Right forelimb (tissue), 1 donor: Measurements from ENCODE around the gene PDSS1.
A peak's percentile ranks its signal among the peaks of the same experiment; 100 is the strongest.
"Not testable (repeated sequence)": the region's sequence is repeated elsewhere in the genome, so short reads cannot be mapped to it uniquely, and the experiment has no call there.

Experiments used
- DNase-seq: peaks from one replicate; pipeline ENCODE4 v3.0.0-alpha.2; 2018

The PDSS1 gene, protein sequence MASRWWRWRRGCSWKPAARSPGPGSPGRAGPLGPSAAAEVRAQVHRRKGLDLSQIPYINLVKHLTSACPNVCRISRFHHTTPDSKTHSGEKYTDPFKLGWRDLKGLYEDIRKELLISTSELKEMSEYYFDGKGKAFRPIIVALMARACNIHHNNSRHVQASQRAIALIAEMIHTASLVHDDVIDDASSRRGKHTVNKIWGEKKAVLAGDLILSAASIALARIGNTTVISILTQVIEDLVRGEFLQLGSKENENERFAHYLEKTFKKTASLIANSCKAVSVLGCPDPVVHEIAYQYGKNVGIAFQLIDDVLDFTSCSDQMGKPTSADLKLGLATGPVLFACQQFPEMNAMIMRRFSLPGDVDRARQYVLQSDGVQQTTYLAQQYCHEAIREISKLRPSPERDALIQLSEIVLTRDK

DNA sequence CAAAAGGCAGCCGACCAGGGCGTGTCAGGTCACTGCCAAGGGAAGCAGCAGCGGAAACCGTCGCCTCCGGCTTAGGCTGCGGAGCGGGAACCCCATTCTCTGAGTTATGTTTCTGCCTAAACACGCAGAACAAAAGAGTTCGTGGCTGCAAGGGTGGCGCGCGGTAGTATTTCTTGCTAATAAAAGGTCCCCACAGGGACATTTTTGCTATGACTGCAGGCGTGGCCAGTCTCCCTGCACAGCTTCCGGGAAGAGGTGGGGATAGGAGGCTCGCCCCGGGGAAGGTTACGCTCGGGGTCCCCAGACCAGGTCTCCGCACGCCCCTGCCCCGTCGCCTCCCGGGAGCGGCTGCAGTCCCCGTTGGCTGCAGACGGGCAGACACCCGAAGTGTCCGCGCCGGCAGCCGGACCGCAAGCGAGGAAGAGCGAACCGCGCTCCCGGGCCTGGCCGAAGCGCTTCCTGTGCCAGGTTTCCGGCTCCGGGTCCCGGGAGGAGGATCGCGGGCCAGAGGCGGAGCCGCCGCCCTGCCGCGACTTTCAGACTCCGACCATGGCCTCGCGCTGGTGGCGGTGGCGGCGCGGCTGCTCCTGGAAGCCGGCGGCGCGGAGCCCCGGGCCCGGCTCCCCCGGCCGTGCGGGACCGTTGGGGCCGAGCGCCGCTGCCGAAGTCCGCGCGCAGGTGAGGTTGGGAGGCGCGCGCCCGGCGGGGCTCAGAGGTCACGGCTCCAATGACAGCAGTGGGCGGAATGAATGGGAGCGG lies at the start of gene PDSS1:
Gene PDSS1, plus strand, starts transcription at position 539 of the 759 bp plus-strand sequence. Its CDS starts 11 bp downstream, at position 550.
- peak; percentile 87 for DNase-seq

DNA sequence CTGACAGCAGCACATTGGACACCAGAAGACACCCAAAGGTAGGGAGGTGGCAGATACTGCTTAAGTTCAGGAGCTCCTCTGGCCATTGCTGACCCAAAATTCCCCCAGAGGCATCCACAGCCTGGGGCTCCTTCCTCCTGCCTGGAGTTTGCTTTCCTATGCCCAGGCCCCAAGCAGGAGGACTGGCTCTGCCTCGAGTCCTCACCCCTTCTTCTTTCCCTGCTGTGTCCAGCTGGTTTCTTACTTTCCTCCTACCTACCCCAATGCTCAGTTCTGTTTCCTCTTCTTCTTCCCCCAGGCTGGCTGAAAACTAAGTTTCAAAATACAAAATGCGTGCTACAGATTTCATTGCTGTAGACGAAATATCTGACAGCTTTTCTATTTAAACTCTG lies 49.3 kb upstream of the PDSS1 start:
- not testable (repeated sequence) for DNase-seq

- no peak for DNase-seq
Observed at GRCh38 chr10:26650406-26650805, 47.1 kb upstream of the PDSS1 start.

- DNase-seq = not testable (repeated sequence)
Observed at GRCh38 chr10:26651476-26651875, 46.0 kb upstream of the PDSS1 start.

DNA sequence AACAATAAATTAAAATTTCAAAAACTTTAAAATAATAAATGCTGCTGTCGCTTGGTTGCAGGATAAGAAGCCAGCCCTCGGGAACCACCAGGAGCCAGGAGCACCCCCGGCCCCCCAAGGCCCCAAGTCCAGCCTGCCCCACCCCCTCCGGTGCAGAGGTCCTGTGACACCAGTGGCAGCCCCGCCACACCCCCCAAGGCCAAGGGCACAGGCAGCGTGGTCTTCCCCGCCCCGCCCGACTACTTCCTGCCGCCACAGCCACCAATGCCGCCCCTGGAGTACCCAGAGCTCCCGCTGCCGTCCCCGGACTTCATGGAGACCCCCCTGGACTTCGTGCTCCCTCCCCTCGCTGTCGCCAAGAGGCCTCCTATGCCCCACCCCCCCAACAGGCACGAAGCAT lies 44.5 kb upstream of the PDSS1 start:
- DNase-seq = no peak

DNA sequence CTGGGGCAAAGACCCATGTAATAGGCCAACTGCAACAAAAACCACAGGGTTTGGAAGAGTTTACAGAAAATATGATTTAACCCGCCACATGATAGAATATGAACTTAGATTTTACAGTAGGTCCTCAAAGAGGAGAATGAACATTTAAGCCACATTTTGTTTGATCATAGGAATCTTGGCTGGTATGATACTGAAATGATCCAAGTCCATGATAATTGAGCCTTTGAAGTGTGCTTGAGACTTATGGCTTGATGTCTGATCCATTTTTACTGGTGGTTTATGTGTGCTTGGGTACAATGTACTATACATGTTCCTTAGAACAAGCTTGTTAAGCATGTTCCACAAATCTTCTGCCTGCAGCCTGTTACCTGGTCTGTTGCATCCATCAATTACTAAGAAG lies 41.8 kb upstream of the PDSS1 start:
- DNase-seq = no peak

DNA sequence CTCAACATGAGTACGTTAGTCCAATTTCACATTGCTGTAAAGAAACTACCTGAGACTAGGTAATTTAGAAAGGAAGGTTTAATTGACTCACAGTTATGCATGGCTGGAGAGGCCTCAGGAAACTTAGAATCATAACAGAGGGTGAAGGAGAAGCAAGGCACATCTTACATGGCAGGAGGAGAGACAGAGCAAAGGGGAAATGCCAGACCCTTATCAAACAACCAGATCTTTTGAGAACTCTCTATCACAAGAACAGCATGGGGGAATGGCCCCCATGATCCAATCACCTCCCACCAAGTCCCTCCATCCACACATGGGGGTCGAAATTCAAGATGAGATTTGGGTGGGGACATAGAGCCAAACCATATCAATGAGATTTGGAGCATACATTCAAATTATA lies 34.6 kb upstream of the PDSS1 start:
- no peak for DNase-seq

GRCh38 chr10:26665080-26666048 lies 32.1 kb upstream of the PDSS1 start:
- DNase-seq = no peak

DNA sequence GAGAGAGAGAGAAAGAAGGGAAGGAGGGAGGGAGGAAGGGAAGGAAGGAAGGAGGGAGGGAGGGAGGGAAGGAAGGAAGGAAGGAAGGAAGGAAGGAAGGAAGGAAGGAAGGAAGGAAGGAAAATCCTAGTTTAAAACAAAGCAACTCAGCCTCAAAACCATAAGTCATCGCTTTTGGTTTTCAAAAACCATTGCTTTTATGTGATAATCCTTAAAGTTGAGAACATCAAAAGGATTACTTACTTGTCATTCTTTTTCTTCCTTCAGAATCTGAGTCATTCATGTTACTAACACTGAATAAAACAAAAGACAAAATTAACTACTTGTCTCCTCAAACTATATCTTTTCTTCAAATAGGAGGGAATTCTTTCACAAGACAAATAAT lies 21.6 kb upstream of the PDSS1 start:
- no peak for DNase-seq

DNA sequence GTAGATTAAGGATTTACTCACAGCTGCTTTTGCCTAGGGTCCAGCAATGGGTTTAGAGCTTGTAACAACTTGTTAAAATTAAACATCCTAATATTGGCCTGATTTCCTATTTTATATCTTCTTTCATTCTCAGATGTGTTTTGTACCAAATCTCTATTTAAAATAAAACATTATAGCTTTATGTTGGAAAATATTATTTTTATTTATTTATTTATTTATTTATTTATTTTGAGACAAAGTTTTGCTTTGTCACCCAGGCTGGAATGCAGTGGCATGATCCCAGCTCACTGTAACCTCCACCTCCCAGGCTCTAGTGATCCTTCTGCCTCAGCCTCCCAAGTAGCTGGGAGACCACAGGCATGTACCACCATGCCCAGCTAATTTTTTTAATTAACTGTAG lies 17.9 kb upstream of the PDSS1 start:
- DNase-seq = no peak

- no peak for DNase-seq
Observed at GRCh38 chr10:26681076-26681475, 16.4 kb upstream of the PDSS1 start.

- not testable (repeated sequence) for DNase-seq
Observed at GRCh38 chr10:26681971-26682370, 15.5 kb upstream of the PDSS1 start.

- no peak for DNase-seq
Observed at GRCh38 chr10:26682931-26683330, 14.6 kb upstream of the PDSS1 start.

DNA sequence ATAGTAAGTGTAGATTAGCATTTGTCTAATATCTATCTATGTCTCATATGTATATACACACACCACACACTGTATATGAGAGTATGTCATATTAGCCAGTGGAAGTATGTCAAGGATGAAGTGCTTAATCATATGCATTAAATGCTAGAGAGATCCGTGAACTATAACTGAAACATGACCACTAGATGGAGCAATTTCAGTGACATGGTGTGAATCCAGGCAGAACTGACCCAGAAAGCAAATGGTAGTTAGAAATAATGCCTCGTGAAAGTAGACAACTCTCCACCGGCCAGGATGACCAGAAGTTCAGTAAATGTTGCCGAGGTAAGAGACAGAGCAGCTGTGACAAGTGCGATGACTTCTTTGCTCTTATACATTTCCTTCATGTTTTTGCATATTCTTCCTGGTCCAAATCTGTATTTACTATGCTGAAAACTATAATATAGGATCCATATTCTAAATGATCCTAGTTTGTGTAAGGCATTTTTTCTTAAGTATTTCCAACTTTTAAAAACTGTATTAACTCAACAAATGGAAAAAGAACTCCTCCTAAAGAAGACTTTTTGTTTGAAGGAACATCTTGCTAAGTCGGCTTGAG lies 12.7 kb upstream of the PDSS1 start:
- DNase-seq = not testable (repeated sequence)

- DNase-seq = no peak
Observed at GRCh38 chr10:26685441-26685840, 12.1 kb upstream of the PDSS1 start.

- DNase-seq = no peak
Observed at GRCh38 chr10:26689399-26689798, 8.1 kb upstream of the PDSS1 start.

- no peak for DNase-seq
Observed at GRCh38 chr10:26690731-26691475, 6.6 kb upstream of the PDSS1 start.

DNA sequence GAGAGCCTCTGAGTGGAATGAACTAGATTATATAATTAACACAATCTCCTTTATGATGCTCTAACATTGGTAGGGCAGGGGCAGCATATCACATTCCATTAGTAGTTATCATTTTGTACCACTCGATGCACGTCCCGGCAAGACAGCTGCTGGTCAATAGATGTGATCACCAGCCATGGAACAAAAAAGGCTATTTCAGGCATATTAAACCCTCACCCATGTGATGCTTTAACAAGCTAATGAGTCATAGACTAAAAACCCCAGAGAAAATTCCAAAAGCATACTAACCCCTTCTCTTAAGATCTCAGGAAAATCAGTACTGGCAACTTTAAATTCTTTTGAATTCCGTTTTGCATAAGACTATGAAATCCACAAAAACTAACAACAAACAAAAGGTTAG lies 3.0 kb upstream of the PDSS1 start:
- not testable (repeated sequence) for DNase-seq

DNA sequence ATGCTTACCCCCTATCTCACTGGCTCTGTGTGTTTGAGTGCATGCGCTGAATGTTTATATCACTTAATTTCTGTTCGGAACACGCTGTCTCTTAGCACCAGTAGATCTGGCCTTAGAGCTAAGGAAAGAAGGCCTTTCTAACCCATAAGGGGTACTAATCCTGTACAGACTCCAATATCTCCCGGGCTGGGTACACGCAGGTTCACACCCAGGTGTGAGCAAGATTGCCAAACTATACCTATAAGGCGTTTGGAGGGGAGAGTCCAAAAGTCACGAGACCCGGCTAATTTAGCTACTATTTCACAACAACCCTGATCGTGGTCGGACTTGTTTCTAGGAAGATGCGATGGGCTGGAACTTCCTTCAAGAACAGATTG lies 727 bp upstream of the PDSS1 start:
- no peak for DNase-seq

DNA sequence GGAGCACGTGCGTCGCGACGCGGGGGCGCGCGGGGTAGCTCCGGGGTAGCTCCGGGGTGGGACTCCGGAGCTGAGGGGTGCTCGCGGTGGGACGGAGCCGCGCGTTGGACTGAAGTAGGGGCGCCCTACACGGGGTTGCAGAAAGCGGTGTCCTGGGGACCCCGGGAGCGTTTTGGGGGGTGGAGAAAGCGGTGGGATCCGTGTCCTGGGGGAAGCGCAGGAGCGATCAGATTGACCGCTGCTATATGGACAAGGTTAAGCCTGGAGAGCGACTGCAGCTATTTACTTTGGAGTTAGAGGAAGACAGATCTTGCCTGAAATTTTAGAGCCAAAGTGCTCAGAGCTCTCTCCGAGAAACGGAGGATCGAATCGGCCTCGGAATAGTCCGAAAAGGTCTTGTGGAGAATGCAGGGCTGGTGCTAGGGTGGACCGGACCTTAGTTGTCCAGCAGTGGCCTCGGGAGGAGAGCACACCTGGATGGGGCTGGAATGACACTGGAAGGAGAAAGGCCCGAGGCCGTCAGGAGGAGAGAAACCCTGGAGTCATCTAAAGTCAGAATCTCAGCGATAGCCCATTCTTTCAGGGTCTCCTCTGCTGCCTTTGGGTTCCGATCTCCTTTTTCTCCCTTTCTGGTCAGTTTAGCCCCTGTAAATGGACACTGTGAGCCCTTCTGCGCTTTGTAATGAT lies 564 bp downstream of the PDSS1 start:
- no peak for DNase-seq

- DNase-seq = no peak
Observed at GRCh38 chr10:26698909-26699308, 1.4 kb downstream of the PDSS1 start.
